Common myeloid progenitor, CD34-positive (primary cell): ENCODE data around the gene SPTA1.
A peak's percentile ranks its signal among the peaks of the same experiment; 100 is the strongest.
"Not testable (repeated sequence)": the region's sequence is repeated elsewhere in the genome, so short reads cannot be mapped to it uniquely, and the experiment has no call there.

ENCODE experiments used
- CTCF ChIA-PET: fragments of 350-600 bp; sonication (Branson Sonifier 250); formaldehyde crosslinking; loops from one replicate; lab custom pipeline; 2021; ENCODE audit warnings: antibody characterized with exemption; lab: Charles Lee
- POLR2A ChIA-PET: fragments of 350-600 bp; sonication (Branson Sonifier 250); formaldehyde crosslinking; loops from one replicate; lab custom pipeline; 2021; ENCODE audit warnings: antibody characterized with exemption; lab: Charles Lee
- DNase-seq, 3 donors: peaks; one replicate each; pipeline versions ENCODE4 v3.0.0 to v3.0.0-alpha.2; 2013
- H3K27ac ChIP-seq, 2 experiments: 1 replicate in 1 of 2; 2 replicates in 1 of 2; pipeline ENCODE4 v1.7.0; 2013; ENCODE audit warnings: inconsistent platforms in 2 of 2, low read length in 2 of 2, mild to moderate bottlenecking in 2 of 2, low read depth in 1 of 2, moderate library complexity in 1 of 2; ENCODE audit not compliant: severe bottlenecking in 2 of 2, insufficient read depth in 1 of 2, poor library complexity in 1 of 2
- H3K27me3 ChIP-seq, 5 experiments: replicated peaks in 2 of 5; 1 replicate in 3 of 5; 2 replicates in 2 of 5; pipeline versions ENCODE4 v1.6.1 to v1.7.0; 2013; ENCODE audit warnings: low read length in 4 of 5, mild to moderate bottlenecking in 2 of 5, moderate library complexity in 2 of 5, inconsistent platforms in 1 of 5; ENCODE audit not compliant: insufficient read depth in 5 of 5, control insufficient read depth in 4 of 5
- H3K36me3 ChIP-seq, 4 experiments: 1 replicate in 2 of 4; 2 replicates in 2 of 4; pipeline versions ENCODE4 v1.6.1 to v1.7.0; 2013; ENCODE audit warnings: low read length in 3 of 4, control low read depth in 1 of 4, mild to moderate bottlenecking in 1 of 4; ENCODE audit not compliant: control insufficient read depth in 4 of 4, insufficient read depth in 4 of 4
- H3K4me1 ChIP-seq, 4 experiments: 1 replicate in 3 of 4; 2 replicates in 1 of 4; pipeline versions ENCODE4 v1.6.1 to v1.7.1; 2013; ENCODE audit warnings: low read length in 3 of 4, mild to moderate bottlenecking in 3 of 4, control low read depth in 1 of 4, inconsistent platforms in 1 of 4, moderate library complexity in 1 of 4; ENCODE audit not compliant: control insufficient read depth in 4 of 4, insufficient read depth in 4 of 4; ENCODE audit errors: control extremely low read depth in 1 of 4
- H3K4me3 ChIP-seq, 7 experiments: 1 replicate in 4 of 7; 2 replicates in 3 of 7; pipeline versions ENCODE4 v1.5.1 to v1.7.0; 2013; ENCODE audit warnings: mild to moderate bottlenecking in 7 of 7, low read length in 6 of 7, moderate library complexity in 6 of 7, inconsistent platforms in 2 of 7, low read depth in 2 of 7, control low read depth in 1 of 7; ENCODE audit not compliant: insufficient read depth in 4 of 7, control insufficient read depth in 1 of 7; ENCODE audit errors: extremely low read depth in 1 of 7
- H3K9me3 ChIP-seq, 5 experiments: 1 replicate in 4 of 5; 2 replicates in 1 of 5; pipeline versions ENCODE4 v1.6.1 to v1.7.1; 2013; ENCODE audit warnings: low read length in 4 of 5, mild to moderate bottlenecking in 2 of 5, inconsistent platforms in 1 of 5, low read depth in 1 of 5, moderate library complexity in 1 of 5; ENCODE audit not compliant: control insufficient read depth in 4 of 5, insufficient read depth in 2 of 5; ENCODE audit errors: control extremely low read depth in 1 of 5
- WGBS: methylation state at CpG from one replicate; pipeline ENCODE4 v1.1.5; 2013; ENCODE audit not compliant: insufficient coverage; 5-methylcytosine and 5-hydroxymethylcytosine counted together

SPTA1 gene

GRCh38 chr1:158700552-158700951 lies 14.0 kb upstream of the SPTA1 start, which contains the start of gene OR6K2:
OR6K2 (minus strand) TSS chr1:158700652; CDS start chr1:158700652, 0 bp downstream.
- Histone ChIP-seq H3K9me3 (no peaks in the 10 kb centered on the region), H3K4me1 (no peaks in the 10 kb centered on the region), H3K27me3 (no peaks in the 10 kb centered on the region), H3K4me3 (no peak within 1 kb of the TSS), H3K27ac (no peak within 1 kb of the TSS), H3K36me3 (no peaks in the 10 kb centered on the region)
- DNase-seq = no peak
- CTCF ChIA-PET = no interaction called here
- POLR2A ChIA-PET = no interaction called here
- 81% methylated on average over 4 of the region's 4 CpGs for WGBS

- no peaks in the 10 kb centered on the region for H3K36me3 ChIP-seq
- no peak for DNase-seq
- ChIA-PET POLR2A (no interaction called here), CTCF (no interaction called here)
- H3K9me3 ChIP-seq = no peaks in the 10 kb centered on the region
- H3K27me3 ChIP-seq = no peaks in the 10 kb centered on the region
- H3K27ac ChIP-seq = no peak overlapping the region
- H3K4me1 ChIP-seq = no peaks in the 10 kb centered on the region
- 100% methylated on average over 1 of the region's 2 CpGs for WGBS
- H3K4me3 ChIP-seq = no peak overlapping the region
These were observed 8.1 kb upstream of the SPTA1 start for GRCh38 chr1:158694596-158694995.

DNA sequence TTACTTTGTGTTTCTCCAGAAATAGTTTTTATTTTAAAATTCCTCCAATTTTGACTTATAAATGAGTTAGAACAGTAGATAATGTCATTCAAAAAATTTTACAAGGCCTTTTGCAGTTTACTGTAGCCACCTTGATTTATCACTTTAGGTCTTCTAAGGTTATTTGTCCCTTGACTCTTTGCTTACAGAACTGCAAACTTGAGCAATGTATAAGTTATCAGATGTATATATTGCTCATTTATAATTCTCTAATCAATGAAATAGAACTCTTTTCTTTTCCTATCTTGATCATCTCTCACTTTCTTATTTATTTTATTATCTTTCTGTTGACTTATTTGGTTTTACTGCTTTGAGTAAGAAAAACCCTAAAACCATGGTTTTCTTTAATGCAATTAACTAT lies 5.8 kb upstream of the SPTA1 start:
- H3K9me3 ChIP-seq = no peaks in the 10 kb centered on the region
- ChIA-PET POLR2A (interaction anchor here (0.6 kb wide), 1 partner anchor 82 kb away, joined by 3 read pairs; no protein-coding TSS in a partner anchor), CTCF (no interaction called here)
- H3K4me3 ChIP-seq = no peak overlapping the region
- no peaks in the 10 kb centered on the region for H3K4me1 ChIP-seq
- H3K27me3 ChIP-seq = no peaks in the 10 kb centered on the region
- no peak for DNase-seq
- H3K36me3 ChIP-seq = no peaks in the 10 kb centered on the region
- no peak overlapping the region for H3K27ac ChIP-seq

- ChIA-PET POLR2A (no interaction called here), CTCF (no interaction called here)
- no peaks in the 10 kb centered on the region for H3K36me3 ChIP-seq
- no peaks in the 10 kb centered on the region for H3K27me3 ChIP-seq
- H3K4me3 ChIP-seq = no peak overlapping the region
- no peaks in the 10 kb centered on the region for H3K4me1 ChIP-seq
- peak; percentile 8 to 57 (median 28) for DNase-seq
- H3K9me3 ChIP-seq = no peaks in the 10 kb centered on the region
- no peak overlapping the region for H3K27ac ChIP-seq
These were observed 5.4 kb upstream of the SPTA1 start for GRCh38 chr1:158691907-158692306.

GRCh38 chr1:158691149-158691548 lies 4.6 kb upstream of the SPTA1 start:
- H3K4me1 ChIP-seq, H3K27me3 ChIP-seq, H3K9me3 ChIP-seq, DNase-seq, CTCF ChIA-PET, H3K27ac ChIP-seq, H3K4me3 ChIP-seq, H3K36me3 ChIP-seq, POLR2A ChIA-PET: not testable (repeated sequence)
- no CpG with 5 or more reads among the region's 1 CpG for WGBS

DNA sequence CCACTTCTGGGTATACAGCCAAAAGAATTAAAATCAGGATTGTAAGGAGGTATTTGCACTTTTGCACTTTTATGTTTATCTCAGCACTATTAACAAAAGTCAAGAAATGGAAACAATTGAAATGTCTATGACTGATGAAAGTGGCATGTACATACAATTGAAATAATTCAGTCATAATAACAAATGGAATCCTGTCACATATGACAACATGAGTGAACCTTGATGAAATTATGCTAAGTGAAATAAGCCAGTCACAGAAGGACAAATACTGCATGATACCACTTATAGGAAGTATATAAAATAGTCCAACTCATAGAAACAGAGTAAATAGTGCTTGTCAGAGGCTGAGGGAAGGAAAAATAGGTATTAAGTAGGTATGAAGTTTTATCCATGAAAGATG lies 3.4 kb upstream of the SPTA1 start:
- ChIA-PET CTCF (no interaction called here), POLR2A (no interaction called here)
- DNase-seq = no peak

DNA sequence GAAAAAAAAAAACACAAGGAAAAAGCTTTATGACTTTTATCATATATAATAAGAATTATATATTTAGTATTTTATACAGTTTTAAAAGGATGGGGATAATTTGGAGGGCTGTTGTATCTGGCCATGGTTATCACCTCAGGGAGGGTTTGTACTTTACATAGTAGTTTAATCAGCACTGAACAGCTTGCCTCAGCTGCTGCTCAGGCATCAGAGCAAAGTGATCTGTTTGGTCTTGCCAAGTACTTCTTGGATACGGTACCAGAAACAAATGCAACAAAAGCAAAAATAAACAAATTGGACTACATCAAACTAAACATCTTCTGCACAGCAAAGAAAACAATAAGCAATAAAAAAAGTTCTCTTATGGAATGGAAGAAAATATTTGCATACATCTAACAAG lies 2.6 kb upstream of the SPTA1 start:
- H3K9me3 ChIP-seq = no peaks in the 10 kb centered on the region
- WGBS = no CpG with 5 or more reads among the region's 1 CpG
- no peaks in the 10 kb centered on the region for H3K27me3 ChIP-seq
- H3K36me3 ChIP-seq = no peaks in the 10 kb centered on the region
- POLR2A ChIA-PET = no interaction called here
- H3K27ac ChIP-seq = no peak overlapping the region
- peaks cover 0 to 4% (median 1%) of the 10 kb centered on the region in 4 experiments for H3K4me1 ChIP-seq
- peak; percentile 11 to 56 (median 28) for DNase-seq
- CTCF ChIA-PET = no interaction called here
- H3K4me3 ChIP-seq = no peak overlapping the region

More for the DNA sequence above, 3.4 kb upstream of the SPTA1 start:
- Histone ChIP-seq H3K36me3 (no peaks in the 10 kb centered on the region), H3K9me3 (no peaks in the 10 kb centered on the region), H3K4me1 (peaks cover 0 to 4% (median 1%) of the 10 kb centered on the region in 4 experiments), H3K4me3 (no peak overlapping the region), H3K27me3 (no peaks in the 10 kb centered on the region), H3K27ac (no peak overlapping the region)
